IMR-90 (cell line): ENCODE data around the gene NKX1-1. TPM values are rescaled to one million over a fixed set of nuclear protein-coding genes. Genes with fewer than 3 reads are reported as not detected.

Experiments used
- ATAC-seq: fragments of 200-7000 bp; cut with Tn5 transposase; 2 replicates; pipeline ENCODE4 v1.9.1; 2020; ENCODE audit warnings: low read depth, mild to moderate bottlenecking, moderate library complexity
- BruUV-seq: library from RNA; stranded (reverse); fragments of 400-500 nt; replicated peaks from 2 replicates; lab custom pipeline; 2021; lab: Mats Ljungman, UMichigan
- CTCF ChIA-PET: fragments of 300-600 bp; formaldehyde crosslinking; extraction: SDS; loops from one replicate; lab custom pipeline; 2021; ENCODE audit warnings: antibody characterized with exemption; lab: Yijun Ruan, JAX
- POLR2A ChIA-PET: fragments of 300-600 bp; sonication (Branson Sonifier 250); formaldehyde crosslinking; loops from one replicate; lab custom pipeline; 2022; ENCODE audit warnings: antibody characterized with exemption; ENCODE audit not compliant: unreplicated experiment; lab: Charles Lee
- DNase-seq: peaks from one replicate; pipeline ENCODE4 v3.0.0; 2013
- H2AFZ ChIP-seq: replicated peaks from 2 replicates; pipeline ENCODE3; 2013; ENCODE audit warnings: low read length, mild to moderate bottlenecking; ENCODE audit not compliant: poor library complexity
- H2AK5ac ChIP-seq: 2 replicates; pipeline ENCODE4 v1.6.1; 2013; ENCODE audit warnings: low read depth, low read length, inconsistent platforms
- H2AK9ac ChIP-seq: replicated peaks from 2 replicates; pipeline ENCODE3; 2013; ENCODE audit warnings: mild to moderate bottlenecking, low read depth, low read length, moderate library complexity; ENCODE audit not compliant: poor library complexity
- H2BK120ac ChIP-seq: 2 replicates; pipeline ENCODE4 v1.6.1; 2013; ENCODE audit warnings: low read depth, low read length, inconsistent platforms
- H2BK15ac ChIP-seq: 3 replicates; pipeline ENCODE4 v1.6.1; 2013; ENCODE audit warnings: low read depth, low read length, inconsistent platforms
- H2BK20ac ChIP-seq: 2 replicates; pipeline ENCODE4 v1.6.1; 2013; ENCODE audit warnings: low read depth, mild to moderate bottlenecking, inconsistent platforms, low read length, moderate library complexity
- H2BK5ac ChIP-seq: 2 replicates; pipeline ENCODE4 v1.6.1; 2013; ENCODE audit warnings: mild to moderate bottlenecking, low read depth, low read length, inconsistent platforms; ENCODE audit not compliant: poor library complexity, severe bottlenecking
- H3K14ac ChIP-seq: replicated peaks from 2 replicates; pipeline ENCODE4 v1.6.1; 2013; ENCODE audit warnings: low read depth, low read length, inconsistent platforms
- H3K18ac ChIP-seq: 2 replicates; pipeline ENCODE4 v1.6.1; 2013; ENCODE audit warnings: low read depth, low read length, control low read depth
- H3K23ac ChIP-seq: 2 replicates; pipeline ENCODE4 v1.6.1; 2013; ENCODE audit warnings: low read depth, low read length, inconsistent platforms
- H3K27ac ChIP-seq: 2 replicates; pipeline ENCODE4 v1.5.1; 2013; ENCODE audit warnings: mild to moderate bottlenecking, control low read depth, low read length; ENCODE audit not compliant: insufficient read depth
- H3K27me3 ChIP-seq: 2 replicates; pipeline ENCODE4 v1.6.1; 2013; ENCODE audit warnings: low read length; ENCODE audit not compliant: control insufficient read depth, insufficient read depth
- H3K36me3 ChIP-seq: 2 replicates; pipeline ENCODE4 v1.6.1; 2013; ENCODE audit warnings: low read length, mixed read lengths; ENCODE audit not compliant: control insufficient read depth, insufficient read depth
- H3K4ac ChIP-seq: 2 replicates; pipeline ENCODE4 v1.6.1; 2013; ENCODE audit warnings: low read depth, low read length, inconsistent platforms
- H3K4me1 ChIP-seq: 2 replicates; pipeline ENCODE4 v1.6.1; 2013; ENCODE audit warnings: low read length, mixed read lengths; ENCODE audit not compliant: control insufficient read depth, insufficient read depth
- H3K4me2 ChIP-seq: 2 replicates; pipeline ENCODE4 v1.6.1; 2013; ENCODE audit warnings: low read depth, mild to moderate bottlenecking, control low read depth, low read length, moderate library complexity
- H3K4me3 ChIP-seq: 2 replicates; pipeline ENCODE4 v1.5.1; 2013; ENCODE audit warnings: low read depth, mild to moderate bottlenecking, control low read depth, low read length, moderate library complexity; ENCODE audit not compliant: insufficient read depth
- H3K56ac ChIP-seq: 2 replicates; pipeline ENCODE4 v1.6.1; 2013; ENCODE audit warnings: low read length, inconsistent platforms; ENCODE audit not compliant: insufficient read depth; ENCODE audit errors: extremely low read depth
- H3K79me1 ChIP-seq, 2 experiments: 2 replicates each; pipeline ENCODE4 v1.6.1; 2013; ENCODE audit warnings: low read length in 2 of 2, inconsistent platforms in 1 of 2, low read depth in 1 of 2
- H3K9ac ChIP-seq: 2 replicates; pipeline ENCODE4 v1.6.1; 2013; ENCODE audit warnings: low read depth, low read length, control low read depth
- H3K9me1 ChIP-seq: 2 replicates; pipeline ENCODE4 v1.6.1; 2013; ENCODE audit warnings: low read length, inconsistent platforms; ENCODE audit not compliant: insufficient read depth
- H3K9me3 ChIP-seq: 2 replicates; pipeline ENCODE4 v1.6.1; 2013; ENCODE audit warnings: low read length; ENCODE audit not compliant: control insufficient read depth, insufficient read depth
- H4K20me1 ChIP-seq: 2 replicates; pipeline ENCODE4 v1.6.1; 2013; ENCODE audit warnings: low read length, inconsistent platforms; ENCODE audit not compliant: insufficient read depth
- H4K5ac ChIP-seq: 2 replicates; pipeline ENCODE4 v1.6.1; 2013; ENCODE audit warnings: mild to moderate bottlenecking, low read depth, low read length, control low read depth
- H4K8ac ChIP-seq, 2 experiments: 2 replicates each; pipeline ENCODE4 v1.6.1; 2013; ENCODE audit warnings: low read depth in 2 of 2, low read length in 2 of 2, control low read depth in 1 of 2, inconsistent platforms in 1 of 2
- H4K91ac ChIP-seq: 2 replicates; pipeline ENCODE4 v1.6.1; 2013; ENCODE audit warnings: low read depth, low read length, inconsistent platforms; ENCODE audit not compliant: insufficient read depth
- CEBPB ChIP-seq: IDR thresholded peaks from 2 replicates; pipeline ENCODE4 v1.6.1; 2012; ENCODE audit warnings: low read depth, low read length, improper control_type of control experiment
- CHD1 ChIP-seq: IDR thresholded peaks from 2 replicates; pipeline ENCODE4 v1.6.1; 2012; ENCODE audit warnings: low read depth, low read length, improper control_type of control experiment
- RCOR1 ChIP-seq: IDR thresholded peaks from 2 replicates; pipeline ENCODE4 v1.6.1; 2012; ENCODE audit warnings: mild to moderate bottlenecking, low read length, improper control_type of control experiment; ENCODE audit not compliant: insufficient replicate concordance
- WGBS, 2 experiments: methylation state at CpG; one replicate each; pipeline versions ENCODE4 v1.1.5 to v1.1.7; 2013; ENCODE audit warnings: missing lambda C conversion rate in 2 of 2; ENCODE audit not compliant: insufficient read length in 1 of 2; ENCODE audit errors: extremely low coverage in 2 of 2; 5-methylcytosine and 5-hydroxymethylcytosine counted together
- dilution Hi-C: fragments of 300-500 bp; cut with HindIII; formaldehyde crosslinking; loops from one replicate; pipeline ENCODE4 v1.14.3; 2018; ENCODE audit warnings: low sequenced_read_pairs; ENCODE audit not compliant: unreplicated experiment
- in situ Hi-C: fragments of 300-500 bp; cut with MboI; formaldehyde crosslinking; loops from 3 replicates; pipeline ENCODE4 v1.14.3; 2019; ENCODE audit warnings: low sequenced_read_pairs, inconsistent platforms, mixed read lengths
- intact Hi-C: fragments of 100-400 bp; cut with micrococcal nuclease; formaldehyde crosslinking; loops from 2 replicates; pipeline ENCODE4 v1.10.0; 2022
- polyA plus RNA-seq, 3 experiments: library from polyadenylated mRNA; depleted of rRNA; stranded (reverse); fragments of >200 nt; gene quantifications; 2 replicates each; pipeline ENCODE4 v1.2.3, GENCODE V29; 2012; ENCODE audit warnings: low replicate concordance in 1 of 3
- total RNA-seq: library from RNA; depleted of rRNA; stranded (reverse); fragments of >200 nt; gene quantifications from 2 replicates; pipeline ENCODE4 v1.2.3, GENCODE V29; 2012

Gene NKX1-1
- total and polyA plus RNA-seq, 2 of the 4 experiments (the other 2 are of a cell fraction), result not detected

- H3K9me1 ChIP-seq, result no peaks in the 10 kb centered on the region
- H3K18ac ChIP-seq, result no peak overlapping the region
- no peaks in the 10 kb centered on the region for H3K79me1 ChIP-seq
- no peak overlapping the region for H2BK120ac ChIP-seq
- H3K27ac ChIP-seq, result no peak overlapping the region
- no peak overlapping the region for H3K14ac ChIP-seq
- intact Hi-C loops (no loop called here), in situ Hi-C loops (no loop called here), dilution Hi-C loops (no loop called here)
- no peaks in the 10 kb centered on the region for H4K20me1 ChIP-seq
- H3K4me1 ChIP-seq, result no peaks in the 10 kb centered on the region
- H4K8ac ChIP-seq, result no peak overlapping the region
- BruUV-seq, result no TSS peak
- POLR2A ChIA-PET, result no interaction called here
- DNase-seq (no peak), ATAC-seq (no peak)
- no peak overlapping the region for H3K9ac ChIP-seq
- no peak overlapping the region for H2AFZ ChIP-seq
- no peak overlapping the region for H3K23ac ChIP-seq
- H3K4ac ChIP-seq, result no peak overlapping the region
- no peak overlapping the region for H2BK15ac ChIP-seq
- H3K36me3 ChIP-seq, result no peaks in the 10 kb centered on the region
- H2BK5ac ChIP-seq, result no peak overlapping the region
- H3K9me3 ChIP-seq, result no peaks in the 10 kb centered on the region
- H4K91ac ChIP-seq, result no peak overlapping the region
- H3K56ac ChIP-seq, result no peak overlapping the region
- CTCF ChIA-PET, result no interaction called here
- TF ChIP-seq CEBPB (no peak), RCOR1 (no peak), CHD1 (no peak)
- H4K5ac ChIP-seq, result no peak overlapping the region
- 3% methylated on average over 19 of the region's 50 CpGs; no CpG with 5 or more reads in 1 of the 2 experiments for WGBS, 2 experiments
- H2AK9ac ChIP-seq, result no peak overlapping the region
- no peak overlapping the region for H2BK20ac ChIP-seq
- H2AK5ac ChIP-seq, result no peak overlapping the region
- no peak overlapping the region for H3K4me3 ChIP-seq
- H3K27me3 ChIP-seq, result peaks cover 71% of the 10 kb centered on the region
- no peak overlapping the region for H3K4me2 ChIP-seq
These were observed 877 bp upstream of the NKX1-1 start for GRCh38 chr4:1406981-1407656.
